H1 (cell line): Measurements from ENCODE around the gene PSMD3.

Experiments
- CEBPB ChIP-seq: IDR thresholded peaks from 2 replicates; pipeline ENCODE4 v1.6.1; 2012; ENCODE audit warnings: low read depth, low read length
- GTF2F1 ChIP-seq: IDR thresholded peaks from 2 replicates; pipeline ENCODE4 v1.6.1; 2012; ENCODE audit warnings: low read depth, low read length, improper control_type of control experiment, borderline replicate concordance
- JUN ChIP-seq: IDR thresholded peaks from 2 replicates; pipeline ENCODE4 v1.6.1; 2011; ENCODE audit warnings: low read depth, mild to moderate bottlenecking, improper control_type of control experiment, low read length
- NRF1 ChIP-seq: IDR thresholded peaks from 2 replicates; pipeline ENCODE4 v1.6.1; 2011; ENCODE audit warnings: mild to moderate bottlenecking, low read depth, low read length, improper control_type of control experiment
- POLR2A ChIP-seq, 2 experiments: IDR thresholded peaks; 1 replicate in 1 of 2; 2 replicates in 1 of 2; pipeline ENCODE4 v1.6.1; 2011; ENCODE audit warnings: low read depth in 2 of 2, low read length in 2 of 2, mild to moderate bottlenecking in 2 of 2; ENCODE audit errors: control extremely low read depth in 1 of 2
- TAF1 ChIP-seq: IDR thresholded peaks from 2 replicates; pipeline ENCODE4 v1.6.1; 2011; ENCODE audit warnings: mild to moderate bottlenecking, low read depth, low read length

DNA sequence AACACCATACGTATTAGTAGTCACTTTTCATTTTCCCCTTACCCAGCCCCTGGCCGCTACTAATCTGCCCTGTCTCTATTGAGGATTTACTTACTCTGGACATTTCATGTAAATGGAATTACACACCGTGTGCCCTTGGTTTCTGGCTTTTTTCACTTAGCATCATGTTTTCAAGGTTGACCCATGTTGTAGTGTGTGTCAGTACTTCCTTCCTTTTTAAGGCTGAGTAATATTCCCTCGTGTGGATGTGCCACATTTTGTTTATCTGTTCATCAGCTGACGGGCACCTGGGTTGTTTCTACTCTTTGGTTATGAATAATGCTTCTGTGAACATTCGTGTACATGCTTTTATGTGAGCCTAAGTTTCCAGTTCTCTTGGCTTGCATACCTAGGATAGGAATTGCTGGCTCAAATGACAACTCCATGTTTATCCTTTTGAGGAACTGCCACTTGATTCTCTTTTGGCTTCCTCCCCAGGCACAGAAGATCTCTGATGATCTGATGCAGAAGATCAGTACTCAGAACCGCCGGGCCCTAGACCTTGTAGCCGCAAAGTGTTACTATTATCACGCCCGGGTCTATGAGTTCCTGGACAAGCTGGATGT lies 7.7 kb downstream of the PSMD3 start:
- TF ChIP-seq JUN, result no peak
- no peak for TF ChIP-seq TAF1
- no peak for TF ChIP-seq CEBPB
- no peak for TF ChIP-seq NRF1
- no peak for TF ChIP-seq GTF2F1
- no peak for TF ChIP-seq POLR2A (IDR thresholded peaks at IDR 0.05; ENCODE audit: control extremely low read depth in 1 of 2, low read depth in 2 of 2, low read length in 2 of 2)
